Breast epithelium (tissue), 4 donors: Measurements from ENCODE around the gene ASIC1. TPM values are rescaled to one million over a fixed set of nuclear protein-coding genes. Genes with fewer than 3 reads are reported as not detected.
A peak's percentile ranks its signal among the peaks of the same experiment; 100 is the strongest.

Source experiments
- DNase-seq, 2 donors: peaks; one replicate each; pipeline ENCODE4 v3.0.0-alpha.2; 2019; ENCODE audit warnings: low spot score in 2 of 2
- H3K27ac ChIP-seq, 2 donors: fragments of 200-600 bp; sonication (generic) in 1 of 2; one replicate each; pipeline ENCODE4 v1.5.1; 2016 to 2019; ENCODE audit warnings: mild to moderate bottlenecking in 1 of 2
- H3K27me3 ChIP-seq, 2 donors: fragments of 200-600 bp; sonication (generic) in 1 of 2; one replicate each; pipeline versions ENCODE4 v1.5.1 to v1.6.0; 2017 to 2019; ENCODE audit warnings: control low read depth in 1 of 2, mild to moderate bottlenecking in 1 of 2
- H3K36me3 ChIP-seq: fragments of 200-600 bp; one replicate; pipeline ENCODE4 v1.5.1; 2019
- H3K4me1 ChIP-seq, 2 donors: fragments of 200-600 bp; sonication (generic); one replicate each; pipeline ENCODE4 v1.5.1; 2016 to 2019; ENCODE audit warnings: control low read depth in 1 of 2
- H3K4me3 ChIP-seq, 3 donors: fragments of 200-600 bp; sonication (generic); 1 replicate in 2 of 3; 2 replicates in 1 of 3; pipeline ENCODE4 v1.5.1; 2016 to 2019; ENCODE audit warnings: mild to moderate bottlenecking in 3 of 3, moderate library complexity in 2 of 3
- H3K9me3 ChIP-seq, 2 donors: fragments of 200-600 bp; sonication (generic) in 1 of 2; one replicate each; pipeline ENCODE4 v1.5.1; 2016 to 2019; ENCODE audit warnings: control low read depth in 1 of 2
- POLR2A ChIP-seq: fragments of 450-650 bp; IDR thresholded peaks from one replicate; pipeline ENCODE4 v1.6.1; 2016; ENCODE audit warnings: antibody characterized with exemption, mild to moderate bottlenecking, moderate library complexity
- POLR2AphosphoS5 ChIP-seq, 3 donors: sonication (generic); formaldehyde crosslinking; IDR thresholded peaks; one replicate each; pipeline ENCODE4 v1.6.1; 2017; ENCODE audit warnings: antibody characterized with exemption in 3 of 3
- intact Hi-C: fragments of 100-400 bp; cut with DNase I; formaldehyde crosslinking; loops from one replicate; pipeline ENCODE4 v1.15.1; 2023; ENCODE audit warnings: low total_unique reads
- total RNA-seq, 3 donors: library from RNA; depleted of rRNA; stranded (reverse); fragments of >200 nt; gene quantifications; one replicate each; pipeline ENCODE4 v1.1.0, GENCODE V29; 2016
- TF ChIP-seq, protein P1 (sequence below), 3 donors: fragments of 450-650 bp; IDR thresholded peaks; one replicate each; pipeline ENCODE4 v1.5.1; 2016 to 2017; ENCODE audit warnings: antibody characterized with exemption in 3 of 3, mild to moderate bottlenecking in 3 of 3, moderate library complexity in 3 of 3

The ASIC1 gene
- total RNA-seq, 3 donors from 2014 or later, result 0.80 to 0.98 (median 0.88) TPM

DNA sequence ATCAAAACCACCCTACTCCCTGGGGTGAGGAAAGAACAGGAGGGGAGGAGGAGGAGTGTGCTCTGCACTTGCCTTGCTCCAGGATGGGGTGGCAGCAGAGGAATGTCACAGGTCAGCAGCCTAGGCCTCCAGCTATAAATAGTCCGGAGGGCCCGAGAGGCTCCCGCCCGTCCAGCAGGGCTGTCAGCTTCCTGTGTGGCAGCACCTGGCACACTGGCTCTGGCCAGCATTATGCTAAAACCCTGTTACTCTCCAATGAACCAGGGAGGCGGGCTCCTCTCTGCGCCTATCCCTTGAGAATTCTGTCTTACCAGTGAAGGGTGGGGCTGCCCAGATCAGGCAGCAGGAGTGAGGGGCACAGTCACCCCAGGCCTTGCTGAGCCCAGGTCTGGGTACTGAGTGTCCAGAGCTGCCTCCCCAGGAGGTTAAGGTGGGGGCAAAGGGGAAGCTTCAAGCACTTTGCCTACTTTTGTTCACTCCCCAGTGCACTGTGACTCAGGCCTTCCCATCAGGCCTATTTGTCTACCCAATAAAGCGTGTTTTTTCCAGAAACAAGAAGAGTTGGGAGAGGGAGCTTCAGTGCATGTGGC is 53.5 kb downstream of the ASIC1 start:
- intact Hi-C loops, result no loop called here
- DNase-seq, result peak in 1 of 2 donors; percentile 60

DNA sequence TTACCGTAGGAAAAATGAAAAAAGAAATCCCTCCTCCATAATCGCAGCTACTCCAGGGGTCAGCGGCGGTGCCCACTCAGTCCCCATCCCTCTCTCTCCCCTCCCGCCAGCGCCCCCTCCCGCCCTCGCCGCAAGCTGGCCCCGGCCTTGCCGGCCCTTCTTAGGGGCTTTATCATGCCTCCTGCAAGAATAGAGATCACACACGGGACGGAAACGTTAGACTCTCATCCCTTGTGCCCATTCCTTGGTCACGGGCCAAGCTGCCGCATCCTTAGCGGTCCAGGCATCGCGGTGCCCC is 53.9 kb downstream of the ASIC1 start:
- TF ChIP-seq POLR2A (no peak), POLR2AphosphoS5 (IDR thresholded peaks at IDR 0.05) (no peak)
- TF ChIP-seq, protein P1, sequence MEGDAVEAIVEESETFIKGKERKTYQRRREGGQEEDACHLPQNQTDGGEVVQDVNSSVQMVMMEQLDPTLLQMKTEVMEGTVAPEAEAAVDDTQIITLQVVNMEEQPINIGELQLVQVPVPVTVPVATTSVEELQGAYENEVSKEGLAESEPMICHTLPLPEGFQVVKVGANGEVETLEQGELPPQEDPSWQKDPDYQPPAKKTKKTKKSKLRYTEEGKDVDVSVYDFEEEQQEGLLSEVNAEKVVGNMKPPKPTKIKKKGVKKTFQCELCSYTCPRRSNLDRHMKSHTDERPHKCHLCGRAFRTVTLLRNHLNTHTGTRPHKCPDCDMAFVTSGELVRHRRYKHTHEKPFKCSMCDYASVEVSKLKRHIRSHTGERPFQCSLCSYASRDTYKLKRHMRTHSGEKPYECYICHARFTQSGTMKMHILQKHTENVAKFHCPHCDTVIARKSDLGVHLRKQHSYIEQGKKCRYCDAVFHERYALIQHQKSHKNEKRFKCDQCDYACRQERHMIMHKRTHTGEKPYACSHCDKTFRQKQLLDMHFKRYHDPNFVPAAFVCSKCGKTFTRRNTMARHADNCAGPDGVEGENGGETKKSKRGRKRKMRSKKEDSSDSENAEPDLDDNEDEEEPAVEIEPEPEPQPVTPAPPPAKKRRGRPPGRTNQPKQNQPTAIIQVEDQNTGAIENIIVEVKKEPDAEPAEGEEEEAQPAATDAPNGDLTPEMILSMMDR (IDR thresholded peaks at IDR 0.05), result no peak
- DNase-seq, result no peak
- Histone ChIP-seq H3K4me1 (peaks cover 7 to 12% of the 10 kb centered on the region in 2 donors), H3K27me3 (no peaks in the 10 kb centered on the region), H3K9me3 (no peaks in the 10 kb centered on the region), H3K36me3 (no peaks in the 10 kb centered on the region), H3K27ac (peak overlapping the region; percentile 96 to 99), H3K4me3 (peak overlapping the region in 2 of 3 donors; percentile 61 to 91)
- intact Hi-C loops, result no loop called here

More for the DNA sequence above, 53.5 kb downstream of the ASIC1 start:
- H3K4me3 ChIP-seq, result peak overlapping the region in 2 of 3 donors; percentile 61 to 91
- no peak for TF ChIP-seq POLR2A
- TF ChIP-seq POLR2AphosphoS5 (IDR thresholded peaks at IDR 0.05), result no peak
- TF ChIP-seq, protein P1 (IDR thresholded peaks at IDR 0.05), result peak in 1 of 3 donors; percentile 8
- no peaks in the 10 kb centered on the region for H3K27me3 ChIP-seq
- H3K27ac ChIP-seq, result peak overlapping the region; percentile 96 to 99
- no peaks in the 10 kb centered on the region for H3K36me3 ChIP-seq
- peaks cover 7 to 12% of the 10 kb centered on the region in 2 donors for H3K4me1 ChIP-seq
- no peaks in the 10 kb centered on the region for H3K9me3 ChIP-seq

DNA sequence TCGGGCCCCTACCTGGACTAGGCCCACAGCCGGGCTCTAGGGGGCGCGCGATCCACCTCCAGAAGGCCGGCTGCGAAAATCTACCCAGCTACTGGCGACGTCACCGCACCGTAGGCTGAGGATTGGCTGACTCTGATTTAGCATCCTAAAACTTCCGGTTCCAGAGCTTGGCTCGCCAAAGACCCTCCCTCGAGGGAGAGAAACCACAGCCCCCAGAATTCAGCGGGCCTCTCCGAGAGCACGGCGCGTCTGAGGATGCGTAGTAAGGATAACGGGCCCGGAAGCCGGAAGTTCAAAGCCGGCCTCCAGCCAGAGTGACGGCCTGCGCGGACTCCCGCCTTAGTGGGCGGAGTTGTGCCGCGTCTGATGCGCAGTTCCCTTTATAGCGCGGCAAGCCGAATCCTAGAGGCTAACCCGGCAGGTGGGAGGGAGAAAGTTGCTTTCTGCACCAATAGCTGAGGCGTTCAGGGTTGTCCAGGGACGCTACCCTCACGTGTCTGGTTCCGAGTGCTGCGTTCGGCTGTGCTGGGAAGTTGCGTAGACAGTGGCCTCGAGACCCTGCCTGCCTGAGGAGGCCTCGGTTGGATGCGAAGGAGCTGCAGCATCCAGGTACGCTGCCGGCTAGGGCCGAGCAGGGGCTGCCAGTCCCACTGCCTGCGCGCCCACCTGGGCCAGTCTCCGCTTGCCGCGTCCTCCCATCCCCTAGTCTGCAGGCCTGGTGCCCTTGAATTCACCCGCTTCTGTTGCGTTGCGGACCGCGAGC is 54.5 kb downstream of the ASIC1 start, which contains the start of gene COX14:
Gene COX14 (plus strand): TSS at position 544 of the 763 bp plus-strand sequence. CDS start 7,808 bp downstream, outside the sequence.
- Histone ChIP-seq H3K9me3 (no peaks in the 10 kb centered on the region), H3K27ac (peak within 1 kb of the TSS; percentile 96 to 99), H3K4me3 (peak within 1 kb of the TSS; percentile 89 to 96 (median 91)), H3K4me1 (peaks cover 7 to 12% of the 10 kb centered on the region in 2 donors), H3K36me3 (no peaks in the 10 kb centered on the region), H3K27me3 (no peaks in the 10 kb centered on the region)
- TF ChIP-seq POLR2A (peak; percentile 91), POLR2AphosphoS5 (IDR thresholded peaks at IDR 0.05) (peak; percentile 95 to 98 (median 96))
- TF ChIP-seq, protein P1 (IDR thresholded peaks at IDR 0.05), result peak in 2 of 3 donors; percentile 85 to 89
- intact Hi-C loops, result no loop called here
- peak; percentile 99 for DNase-seq

DNA sequence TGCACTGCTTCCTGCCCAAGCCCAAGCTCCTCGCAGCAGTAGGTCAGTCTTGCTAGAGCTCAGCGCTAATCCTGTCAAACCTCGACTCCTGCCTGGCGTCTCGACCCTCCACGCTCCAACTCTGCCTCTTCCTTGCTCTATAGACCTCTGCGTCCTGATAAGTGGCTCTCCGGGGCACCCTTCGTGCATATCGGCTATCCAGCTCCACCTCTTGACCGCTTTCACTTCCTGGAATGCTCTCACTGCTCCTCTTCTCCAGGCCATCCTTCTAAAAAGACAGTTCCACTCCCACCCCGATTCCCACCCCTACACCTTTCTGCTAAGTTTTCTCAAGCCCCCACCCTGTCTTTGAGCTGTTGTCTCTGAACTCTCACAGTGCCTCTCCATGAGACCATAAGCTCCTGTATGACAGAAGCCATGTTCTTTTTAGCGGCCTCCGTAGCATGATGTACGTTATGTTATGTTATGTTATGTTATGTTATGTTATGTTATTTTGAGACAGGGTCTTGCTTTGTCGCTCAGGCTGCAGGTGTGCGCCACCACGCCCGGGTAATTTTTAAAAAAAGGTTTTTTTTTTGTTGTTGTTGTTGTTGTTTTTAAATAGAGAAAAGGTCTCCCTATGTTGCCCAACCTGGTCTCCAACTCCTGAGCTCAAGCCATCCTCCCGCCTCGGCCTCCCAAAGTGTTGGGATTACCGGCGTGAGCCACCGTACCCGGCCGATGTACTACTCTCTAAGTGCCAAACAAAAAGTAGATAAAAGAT is 55.2 kb downstream of the ASIC1 start:
- DNase-seq, result peak in 1 of 2 donors; percentile 45
- no peaks in the 10 kb centered on the region for H3K36me3 ChIP-seq
- H3K4me1 ChIP-seq, result peaks cover 7 to 12% of the 10 kb centered on the region in 2 donors
- no peaks in the 10 kb centered on the region for H3K27me3 ChIP-seq
- intact Hi-C loops, result no loop called here
- no peak for TF ChIP-seq POLR2A
- TF ChIP-seq POLR2AphosphoS5 (IDR thresholded peaks at IDR 0.05), result no peak
- TF ChIP-seq, protein P1 (IDR thresholded peaks at IDR 0.05), result no peak
- peak overlapping the region; percentile 96 to 99 for H3K27ac ChIP-seq
- H3K9me3 ChIP-seq, result no peaks in the 10 kb centered on the region
- H3K4me3 ChIP-seq, result peak overlapping the region; percentile 89 to 96 (median 91)
